ENCODE results near the gene MAPKBP1. TPM values are rescaled to one million over a fixed set of nuclear protein-coding genes. Genes with fewer than 3 reads are reported as not detected.

Gene MAPKBP1
- total RNA-seq, 1 experiment from 2014 or later = 6.4 TPM

- no peak for DNase-seq (ENCODE audit: low read depth)
- in situ Hi-C loops (cut with HindIII; ENCODE audit: low pct_unique_long_range_greater_than_20kb, low sequenced_read_pairs) = no loop called here
These were observed 5.4 kb downstream of the MAPKBP1 start for GRCh38 chr15:41779662-41780157.

- in situ Hi-C loops (cut with HindIII; ENCODE audit: low pct_unique_long_range_greater_than_20kb, low sequenced_read_pairs) = no loop called here
- DNase-seq (ENCODE audit: low read depth) = no peak
These were observed 6.0 kb downstream of the MAPKBP1 start for GRCh38 chr15:41780266-41780665.

GRCh38 chr15:41780727-41781126 is 6.4 kb downstream of the MAPKBP1 start:
- in situ Hi-C loops (cut with HindIII; ENCODE audit: low pct_unique_long_range_greater_than_20kb, low sequenced_read_pairs) = no loop called here
- DNase-seq (ENCODE audit: low read depth) = no peak

- no peak for DNase-seq (ENCODE audit: low read depth)
- in situ Hi-C loops (cut with HindIII; ENCODE audit: low pct_unique_long_range_greater_than_20kb, low sequenced_read_pairs) = no loop called here
These were observed 8.3 kb downstream of the MAPKBP1 start for GRCh38 chr15:41782371-41783282.

GRCh38 chr15:41783296-41783695 is 9.0 kb downstream of the MAPKBP1 start:
- in situ Hi-C loops (cut with HindIII; ENCODE audit: low pct_unique_long_range_greater_than_20kb, low sequenced_read_pairs) = no loop called here
- DNase-seq (ENCODE audit: low read depth) = no peak

GRCh38 chr15:41788262-41788661 is 14.0 kb downstream of the MAPKBP1 start:
- DNase-seq (ENCODE audit: low read depth) = no peak
- in situ Hi-C loops (cut with HindIII; ENCODE audit: low pct_unique_long_range_greater_than_20kb, low sequenced_read_pairs) = no loop called here

GRCh38 chr15:41789236-41789635 is 15.0 kb downstream of the MAPKBP1 start:
- DNase-seq (ENCODE audit: low read depth) = no peak
- in situ Hi-C loops (cut with HindIII; ENCODE audit: low pct_unique_long_range_greater_than_20kb, low sequenced_read_pairs) = no loop called here

- no peak for DNase-seq (ENCODE audit: low read depth)
- in situ Hi-C loops (cut with HindIII; ENCODE audit: low pct_unique_long_range_greater_than_20kb, low sequenced_read_pairs) = no loop called here
These were observed 15.4 kb downstream of the MAPKBP1 start for GRCh38 chr15:41789662-41790061.

DNA sequence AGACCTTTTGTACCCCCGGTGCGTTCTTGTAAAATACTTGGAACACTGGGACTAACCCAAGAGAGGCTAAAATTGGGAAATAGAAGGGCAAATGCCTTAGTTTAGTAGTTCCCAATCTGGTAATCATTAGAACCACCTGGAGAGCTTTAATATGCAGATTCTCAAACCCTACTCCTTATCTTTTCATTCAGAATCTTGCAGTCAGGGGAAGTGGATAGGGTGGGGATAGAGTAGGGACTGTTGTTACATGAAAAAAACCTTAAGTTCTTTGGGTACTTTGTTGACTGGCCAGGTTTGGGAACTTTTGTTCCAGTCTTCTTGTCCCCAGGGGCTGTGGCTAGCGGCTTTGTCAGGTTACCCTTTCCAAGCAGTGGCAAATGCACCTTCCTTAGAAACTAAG is 15.9 kb downstream of the MAPKBP1 start:
- no peak for DNase-seq (ENCODE audit: low read depth)
- in situ Hi-C loops (cut with HindIII; ENCODE audit: low pct_unique_long_range_greater_than_20kb, low sequenced_read_pairs) = no loop called here

DNA sequence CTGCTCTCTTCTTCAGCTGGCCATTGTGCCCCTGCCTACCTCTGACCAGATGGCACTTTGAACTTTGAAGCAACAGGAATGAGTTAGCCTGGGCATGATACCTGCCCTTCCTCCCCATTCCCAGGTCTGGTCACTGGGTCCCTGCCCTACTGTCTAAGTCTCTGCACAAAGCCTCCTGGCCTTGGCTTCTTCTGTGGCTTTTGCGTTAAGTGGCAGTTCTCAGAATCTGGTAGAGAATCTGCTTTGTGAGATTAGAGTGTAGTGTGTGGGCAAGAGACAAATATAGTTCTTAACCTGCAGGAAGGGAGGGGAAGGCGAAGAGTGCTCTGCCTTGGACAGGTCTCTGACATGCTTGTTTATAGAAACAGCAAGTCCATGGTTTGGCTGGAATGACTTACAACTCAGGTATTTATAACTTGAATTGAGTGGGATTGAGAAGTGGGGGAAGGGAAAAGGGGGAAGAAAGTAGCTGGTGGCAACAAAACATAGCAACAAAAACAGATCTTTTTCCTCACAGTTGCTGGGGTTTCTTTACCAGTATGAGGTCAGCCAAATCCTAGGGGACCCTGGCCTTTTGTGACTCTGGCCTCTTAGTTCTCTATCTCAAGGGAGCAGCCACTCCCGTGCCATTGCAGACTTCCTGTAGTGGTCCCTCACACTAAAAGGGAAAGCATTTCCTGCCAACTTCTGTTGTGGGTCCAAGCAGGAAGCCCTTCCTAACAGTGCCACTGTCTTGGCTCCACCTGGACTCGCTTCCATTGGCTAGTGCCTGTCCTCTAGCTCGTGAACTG is 16.7 kb downstream of the MAPKBP1 start:
- peak; percentile 50 for DNase-seq (ENCODE audit: low read depth)
- in situ Hi-C loops (cut with HindIII; ENCODE audit: low pct_unique_long_range_greater_than_20kb, low sequenced_read_pairs) = no loop called here

DNA sequence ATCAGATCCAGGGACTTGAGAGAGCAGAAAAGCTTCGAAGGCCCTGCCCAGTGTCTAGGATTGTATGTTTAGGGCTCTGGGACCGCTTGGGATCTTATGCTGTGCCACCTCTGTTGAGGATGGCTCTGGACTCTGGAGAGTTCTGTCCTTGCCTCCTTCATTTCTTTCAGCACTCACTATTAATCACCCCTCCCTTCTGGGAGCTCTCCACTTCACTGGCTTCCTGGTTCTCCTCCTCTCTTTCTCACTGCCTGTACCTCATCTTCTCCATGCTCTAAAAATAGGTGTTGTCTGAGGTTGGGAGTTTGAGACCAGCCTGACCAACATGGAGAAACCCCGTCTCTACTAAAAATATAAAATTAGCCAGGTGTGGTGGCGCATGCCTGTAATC is 17.3 kb downstream of the MAPKBP1 start:
- in situ Hi-C loops (cut with HindIII; ENCODE audit: low pct_unique_long_range_greater_than_20kb, low sequenced_read_pairs) = no loop called here
- no peak for DNase-seq (ENCODE audit: low read depth)

- no peak for DNase-seq (ENCODE audit: low read depth)
- in situ Hi-C loops (cut with HindIII; ENCODE audit: low pct_unique_long_range_greater_than_20kb, low sequenced_read_pairs) = no loop called here
These were observed 17.8 kb downstream of the MAPKBP1 start for GRCh38 chr15:41792000-41792637.

DNA sequence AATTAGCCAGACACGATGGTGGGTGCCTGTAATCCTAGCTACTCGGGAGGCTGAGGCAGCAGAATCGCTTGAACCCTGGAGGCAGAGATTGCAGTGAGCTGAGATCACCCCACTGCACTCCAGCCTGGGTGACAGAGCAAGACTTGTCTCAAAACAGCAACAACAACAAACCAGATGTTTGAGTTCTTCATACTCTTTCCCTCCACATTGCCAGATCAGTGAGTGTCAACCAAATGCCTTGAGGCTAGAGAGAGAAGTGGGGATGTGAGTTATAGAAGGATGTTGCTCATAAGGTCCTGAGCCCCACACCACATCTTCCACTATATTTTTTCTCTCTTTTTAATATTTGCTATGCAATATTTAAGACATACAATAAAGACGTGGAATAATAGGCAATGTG is 19.8 kb downstream of the MAPKBP1 start:
- in situ Hi-C loops (cut with HindIII; ENCODE audit: low pct_unique_long_range_greater_than_20kb, low sequenced_read_pairs) = no loop called here

DNA sequence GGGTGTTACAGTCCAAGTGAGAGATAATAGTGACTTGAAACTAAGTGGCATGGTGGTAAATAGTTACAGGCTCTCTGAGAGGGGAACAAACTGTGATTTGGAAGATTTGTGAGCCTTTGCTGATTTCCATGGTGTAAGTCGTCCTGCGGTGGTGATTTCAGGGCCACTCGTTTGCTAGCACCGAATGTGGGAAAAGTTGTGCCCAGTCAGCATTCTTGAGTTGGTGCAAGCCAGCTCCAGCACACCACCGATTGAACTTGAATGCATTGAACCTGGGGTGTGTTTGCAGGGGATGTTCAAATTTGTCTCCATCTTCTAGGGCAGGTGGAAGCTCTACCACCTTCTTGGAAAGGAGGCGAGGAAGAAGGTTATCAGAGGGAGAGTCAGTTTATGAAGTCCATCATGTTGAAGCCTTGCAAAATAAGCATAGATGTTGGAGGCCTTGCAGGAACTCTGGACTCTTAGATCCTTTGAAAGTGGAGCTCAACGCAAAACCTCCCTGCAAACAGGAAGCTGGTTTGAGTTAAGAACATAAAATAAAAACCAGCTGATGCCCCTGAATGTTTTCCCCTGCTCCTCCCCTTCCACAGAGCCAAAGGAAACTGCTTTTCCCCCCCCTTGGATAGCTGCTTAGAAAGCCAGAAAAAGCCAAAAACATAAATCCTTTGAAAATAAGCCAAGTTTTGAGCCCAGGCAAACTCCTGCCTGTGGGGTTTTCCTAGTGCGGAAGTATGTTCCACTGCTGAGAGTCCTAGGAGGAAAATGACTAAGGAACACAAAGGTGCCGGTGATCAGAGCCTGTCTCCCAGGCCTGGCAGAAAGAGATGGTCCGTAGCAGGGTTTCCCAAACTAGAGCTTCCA is 21.9 kb downstream of the MAPKBP1 start:
- in situ Hi-C loops (cut with HindIII; ENCODE audit: low pct_unique_long_range_greater_than_20kb, low sequenced_read_pairs) = no loop called here
- DNase-seq (ENCODE audit: low read depth) = no peak

More for the DNA sequence above, 19.8 kb downstream of the MAPKBP1 start:
- no peak for DNase-seq (ENCODE audit: low read depth)

DNA sequence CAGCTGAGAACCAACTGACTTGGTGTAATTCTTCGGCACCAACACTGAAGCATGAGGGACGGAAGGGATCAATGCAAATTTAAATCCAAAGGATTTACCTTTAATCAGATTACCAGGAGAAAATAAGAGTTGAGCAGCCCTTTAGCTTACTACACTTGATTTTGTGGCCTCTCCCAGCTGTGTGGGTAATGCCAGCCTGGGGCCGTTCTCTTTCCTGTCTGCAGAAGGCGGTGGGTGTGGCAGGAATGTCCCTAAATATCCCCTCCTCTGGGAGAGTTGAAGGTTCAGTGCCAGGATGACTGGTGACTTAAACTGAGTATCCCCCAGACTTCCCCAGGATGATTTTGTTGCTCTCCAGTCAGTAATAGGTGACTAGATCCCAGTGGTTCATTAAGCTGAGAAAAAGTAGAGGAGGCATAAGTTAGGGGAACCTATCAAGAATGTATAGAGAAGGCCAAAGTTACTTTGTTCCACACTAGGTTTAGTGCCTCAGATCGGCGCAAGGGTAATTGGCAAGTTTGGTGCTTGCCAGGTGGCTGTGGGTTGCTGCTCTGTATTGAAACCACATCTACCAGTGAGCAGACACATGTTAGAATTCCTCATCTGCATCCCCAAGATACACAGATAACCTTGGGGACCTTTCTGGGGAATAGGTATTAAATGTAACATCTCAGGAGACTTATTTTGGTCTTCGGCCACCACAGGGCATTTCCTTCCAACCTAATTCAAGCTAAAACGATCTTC is 23.1 kb downstream of the MAPKBP1 start:
- no peak for DNase-seq (ENCODE audit: low read depth)
- in situ Hi-C loops (cut with HindIII; ENCODE audit: low pct_unique_long_range_greater_than_20kb, low sequenced_read_pairs) = no loop called here

- no peak for DNase-seq (ENCODE audit: low read depth)
- in situ Hi-C loops (cut with HindIII; ENCODE audit: low pct_unique_long_range_greater_than_20kb, low sequenced_read_pairs) = no loop called here
These were observed 24.6 kb downstream of the MAPKBP1 start for GRCh38 chr15:41798607-41799487.

DNA sequence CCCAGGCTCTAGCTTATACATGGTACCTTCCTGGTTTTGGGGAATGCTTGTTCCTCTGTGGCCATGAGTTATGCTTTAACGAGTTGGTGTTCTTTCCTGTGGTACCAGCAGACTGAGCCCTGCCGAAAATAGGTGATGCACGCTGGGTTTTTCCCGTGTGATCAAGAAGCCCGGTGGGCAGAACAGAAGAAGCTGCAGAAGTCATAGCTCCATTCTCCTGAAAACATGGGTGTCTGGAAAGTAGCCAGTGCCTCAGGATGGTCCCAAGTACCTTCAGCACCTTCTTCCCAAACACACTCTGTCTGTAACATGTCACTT is 25.2 kb downstream of the MAPKBP1 start:
- DNase-seq (ENCODE audit: low read depth) = no peak
- in situ Hi-C loops (cut with HindIII; ENCODE audit: low pct_unique_long_range_greater_than_20kb, low sequenced_read_pairs) = no loop called here

Measured in Caki2 (cell line).